DMS 273 (cell line): ENCODE measurements around the gene FOXA3.

ENCODE experiments used
- DNase-seq: peaks from one replicate; lab custom pipeline; 2025; ENCODE audit not compliant: unreplicated experiment; lab: John Stamatoyannopoulos, UW

FOXA3 gene

DNA sequence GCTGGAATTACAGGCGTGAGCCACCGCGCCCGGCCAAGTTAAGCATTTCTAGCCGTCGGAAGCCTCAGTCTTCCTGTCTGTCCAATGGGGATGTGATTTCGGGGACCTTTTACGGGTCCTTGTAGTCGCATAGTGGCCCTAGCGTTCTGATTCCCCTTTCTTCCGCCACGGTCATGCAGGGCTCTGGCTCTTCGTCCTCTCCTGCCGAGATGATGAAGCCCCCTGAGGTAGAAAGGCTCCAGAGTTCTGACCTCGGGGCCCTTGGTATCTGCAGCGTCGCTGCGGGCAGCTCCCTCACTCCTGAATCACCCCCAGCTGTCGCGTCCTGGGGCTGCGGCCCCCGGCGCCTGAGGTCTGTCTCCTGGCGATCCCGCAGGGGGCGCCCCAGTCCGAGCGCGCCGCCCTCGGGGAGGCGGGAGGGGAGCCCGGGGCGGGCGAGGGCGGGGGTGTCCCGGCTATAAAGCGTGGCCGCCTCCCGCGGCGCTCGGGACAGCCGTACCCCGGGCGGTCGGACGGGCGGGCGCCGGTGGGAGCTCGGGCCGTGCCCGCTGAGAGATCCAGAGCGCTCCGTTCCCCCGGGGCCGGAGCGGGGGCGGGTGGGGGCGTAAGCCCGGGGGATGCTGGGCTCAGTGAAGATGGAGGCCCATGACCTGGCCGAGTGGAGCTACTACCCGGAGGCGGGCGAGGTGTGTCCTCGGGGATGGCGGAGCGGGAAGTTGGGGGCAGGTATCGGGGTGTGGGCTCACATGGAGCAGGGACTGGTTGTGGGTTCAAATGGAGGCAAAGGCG is at the start of gene FOXA3:
TSS of gene FOXA3 (plus strand) at position 487 of the 789 bp plus-strand sequence. CDS start at position 618, 131 bp downstream.
- DNase-seq, result peak; percentile 88

DNA sequence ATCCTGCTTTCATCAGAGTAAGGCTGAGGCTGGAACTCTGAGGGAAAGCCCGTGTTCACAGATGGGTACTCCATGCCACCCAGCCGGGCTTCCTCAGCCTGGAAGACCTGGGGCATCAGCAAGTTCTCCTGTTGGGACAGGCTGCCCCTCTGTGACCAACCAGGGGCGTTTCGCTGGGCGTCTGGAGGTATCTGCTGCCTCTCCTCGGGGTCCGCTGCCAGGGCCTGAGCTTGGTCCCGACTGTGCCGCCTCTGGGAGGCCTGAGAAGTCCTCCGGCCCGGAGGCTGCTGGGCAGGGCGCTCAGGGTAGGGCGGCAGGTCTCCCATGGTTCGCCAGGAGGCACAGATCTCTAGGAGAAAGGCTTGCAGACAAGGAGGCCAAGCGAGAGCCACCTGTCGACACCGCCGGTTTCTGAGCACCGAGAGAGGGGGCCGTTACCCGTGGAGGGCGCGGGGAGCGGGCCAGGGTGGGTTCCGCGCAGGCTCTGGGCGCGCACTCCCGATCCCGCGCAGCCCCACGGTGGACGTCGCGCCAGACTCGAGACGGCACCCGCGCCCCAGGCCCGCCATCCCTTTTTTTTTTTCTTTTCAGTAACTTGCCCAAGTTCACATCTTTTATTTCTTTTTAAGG is 49.2 kb upstream of the FOXA3 start, which contains the start of gene RSPH6A:
TSS of gene RSPH6A (minus strand) at position 458 of the 630 bp plus-strand sequence. CDS start at position 326, 132 bp downstream.
- DNase-seq, result peak; percentile 38

DNA sequence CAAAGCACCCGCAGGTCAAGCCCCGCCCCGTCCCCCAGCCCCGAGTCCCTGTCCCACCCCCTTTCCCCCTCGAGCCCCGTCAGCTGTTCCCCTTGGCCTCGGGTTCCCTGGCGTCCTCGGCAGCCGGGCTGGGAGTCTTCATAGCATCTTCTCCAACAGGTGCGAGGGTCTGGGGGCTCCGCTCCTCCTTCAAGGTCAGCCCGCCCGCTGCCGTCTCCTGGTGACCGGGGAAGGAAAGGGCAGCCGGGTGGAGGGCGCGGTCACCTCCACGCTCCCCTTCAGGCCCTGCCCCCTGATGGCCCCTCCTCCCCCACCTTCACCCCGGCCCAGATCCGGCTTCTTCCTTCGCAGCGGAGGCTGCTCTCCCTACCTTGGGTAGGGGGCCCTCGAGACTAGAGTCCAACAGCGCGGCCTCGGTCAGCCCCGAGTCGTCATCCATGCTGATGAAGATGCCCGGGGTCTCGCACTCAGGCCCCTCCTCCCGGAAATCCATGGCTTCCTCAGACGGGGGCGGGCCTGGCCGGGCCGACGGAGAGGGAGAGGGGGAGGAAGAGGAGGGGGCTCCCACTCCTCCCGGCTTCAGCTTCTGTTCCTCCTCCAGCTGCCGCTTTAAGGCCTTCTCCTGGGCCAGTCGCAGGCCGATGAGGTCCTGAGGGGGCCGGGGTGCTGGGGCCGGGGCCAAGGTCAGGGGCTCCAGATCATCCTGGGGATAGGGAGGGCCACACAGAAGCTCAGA is 48.5 kb upstream of the FOXA3 start:
- DNase-seq, result no peak

DNA sequence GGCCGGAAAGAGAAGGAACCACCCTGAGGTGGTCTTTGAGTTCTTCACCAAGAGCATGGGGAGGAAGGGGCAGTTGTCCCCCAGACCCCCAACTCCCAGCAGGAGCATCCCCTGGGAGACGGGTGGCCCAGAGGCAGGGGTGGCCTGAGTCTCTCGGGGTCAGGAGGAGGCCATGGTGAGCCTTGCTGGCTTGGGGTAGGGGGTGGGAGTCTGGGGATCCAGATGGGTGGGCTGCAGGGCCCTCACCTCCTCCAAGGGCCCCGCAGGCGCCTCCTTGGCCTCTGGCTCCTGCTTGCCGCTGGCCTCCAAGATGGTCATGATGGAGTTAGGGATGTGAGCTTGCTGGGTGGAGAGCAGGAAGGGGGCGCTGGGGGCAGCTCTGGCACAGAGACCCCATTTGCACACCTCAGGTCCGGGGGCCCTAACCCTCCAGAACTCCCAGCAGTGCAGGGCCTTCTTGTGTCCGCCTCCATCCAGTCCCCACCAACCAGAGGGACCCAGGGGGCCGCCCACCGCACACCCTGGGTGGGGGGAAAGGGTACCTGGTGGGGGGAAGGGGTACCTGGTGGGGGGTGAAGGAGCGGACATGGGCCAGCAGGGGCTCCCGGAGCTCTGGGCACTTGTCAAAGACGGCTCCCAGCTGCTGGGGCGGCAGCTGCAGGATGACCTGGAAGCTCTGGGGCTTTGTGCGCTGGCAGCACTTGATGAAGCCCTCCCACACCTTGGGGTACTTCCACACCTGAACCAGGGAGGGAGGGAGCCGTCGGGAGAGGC is 47.7 kb upstream of the FOXA3 start:
- DNase-seq, result no peak

DNA sequence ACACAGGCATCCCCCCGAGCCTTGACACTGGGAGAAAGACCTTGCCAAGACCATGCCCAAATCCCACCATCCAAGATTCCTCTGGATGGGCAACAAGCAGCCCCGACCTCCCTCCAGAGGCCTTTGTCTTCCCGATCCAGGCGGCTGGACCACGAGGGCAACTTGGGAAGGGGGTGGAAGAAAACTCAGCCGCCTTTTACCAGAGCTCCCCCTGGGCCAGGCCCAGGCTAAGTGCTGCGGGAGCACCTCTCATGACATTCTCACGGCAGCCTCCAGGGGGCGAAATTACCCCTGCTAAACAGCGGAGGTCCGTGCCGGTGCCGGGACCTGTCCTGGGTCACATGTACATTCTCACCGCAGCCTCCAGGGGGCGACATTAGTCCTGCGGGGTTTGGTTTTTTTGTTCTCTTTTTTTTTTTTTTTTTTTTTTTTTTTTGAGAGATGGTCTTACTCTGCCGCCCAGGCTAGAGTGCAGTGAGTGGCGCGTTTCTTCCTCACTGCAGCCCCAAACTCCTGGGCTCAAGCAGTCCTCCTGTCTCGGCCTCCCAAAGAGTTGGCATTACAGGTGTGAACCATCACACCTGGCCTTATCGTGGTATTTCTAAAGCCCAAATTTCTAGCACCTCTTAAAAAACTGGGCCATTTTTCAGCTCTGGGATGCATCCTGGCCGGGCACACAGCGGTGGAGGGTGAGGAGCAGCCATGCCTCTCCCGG is 47.0 kb upstream of the FOXA3 start:
- peak; percentile 98 for DNase-seq

DNA sequence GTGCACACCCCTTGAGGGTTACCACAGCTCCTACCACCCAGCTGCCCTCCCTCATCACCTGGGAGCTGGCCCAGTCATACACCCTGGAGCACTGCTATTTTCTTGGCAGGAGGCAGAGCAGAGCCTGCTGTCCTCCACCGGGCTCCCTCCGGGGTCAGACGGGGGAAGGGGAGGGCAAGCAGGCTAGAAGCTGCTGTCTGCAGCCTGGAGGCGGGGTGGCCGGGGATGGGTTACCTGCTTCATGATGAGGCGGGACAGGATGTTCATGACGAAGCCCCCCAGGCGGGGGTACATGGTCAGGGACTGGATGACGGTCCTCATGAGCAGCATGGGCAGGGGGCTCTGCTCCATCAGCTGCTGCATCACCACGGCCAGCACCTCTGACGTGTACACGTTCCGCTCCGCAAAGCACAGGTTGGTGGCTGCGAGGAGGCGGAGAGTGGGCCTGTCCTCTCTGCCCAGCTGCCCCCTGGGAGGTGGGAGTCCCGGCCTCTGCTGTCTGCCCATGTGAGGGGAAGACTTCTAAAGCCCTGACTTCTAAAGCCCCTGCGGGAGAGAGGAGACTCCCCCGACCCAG is 46.3 kb upstream of the FOXA3 start:
- DNase-seq, result no peak

DNA sequence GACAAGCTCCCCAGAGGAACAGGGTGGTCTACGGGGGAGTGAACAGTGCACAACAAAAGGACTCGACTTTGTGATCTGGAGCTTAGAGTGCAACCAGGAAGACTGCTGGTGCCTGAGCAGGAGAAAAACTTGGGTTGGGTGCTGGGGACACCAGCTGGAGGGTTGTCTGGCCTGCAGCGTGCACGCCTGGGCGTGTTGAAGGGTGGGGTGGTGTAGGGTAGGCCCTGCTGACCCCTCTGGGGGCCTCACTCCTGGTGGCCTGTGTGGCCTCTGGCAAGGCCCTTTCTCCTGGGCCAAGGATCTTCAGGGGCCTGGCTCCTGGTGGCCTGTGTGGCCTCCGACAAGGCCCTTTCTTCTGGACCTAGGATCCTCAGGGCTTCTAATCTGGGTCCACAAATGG is 44.4 kb upstream of the FOXA3 start:
- no peak for DNase-seq

DNA sequence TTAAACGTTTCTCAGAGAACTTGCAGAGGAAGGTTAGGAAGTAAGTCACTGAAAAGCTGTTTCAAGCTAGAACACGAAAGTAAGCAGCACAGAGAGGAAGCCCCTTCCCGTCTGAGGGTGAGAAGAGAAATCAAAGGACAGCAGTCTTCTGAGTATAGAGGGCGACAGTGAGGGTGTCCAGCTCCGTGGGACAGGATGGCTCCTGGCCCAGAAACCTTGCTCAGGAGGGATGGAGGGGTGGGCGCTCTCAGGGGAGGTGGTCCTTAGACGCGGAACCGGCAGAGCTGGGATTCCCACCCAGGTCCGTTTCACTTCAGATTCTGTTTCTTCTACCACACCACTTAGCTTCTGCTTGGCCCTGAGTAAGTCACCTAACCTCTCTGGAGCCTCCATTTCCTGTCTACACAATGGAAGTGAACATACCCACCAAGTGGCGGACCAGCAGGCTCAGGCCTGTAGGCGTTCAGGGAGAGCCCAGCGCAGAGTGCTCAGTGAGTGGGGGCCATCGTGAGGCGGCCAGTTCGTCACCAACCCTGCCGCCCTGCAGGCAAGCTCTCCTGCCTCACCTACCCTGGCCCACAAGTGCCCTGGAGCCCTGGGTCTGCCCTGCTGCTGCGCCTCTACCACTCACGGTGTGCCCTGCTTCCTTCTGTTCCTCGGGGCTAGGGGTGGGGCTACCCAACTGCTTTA is 43.6 kb upstream of the FOXA3 start:
- no peak for DNase-seq

DNA sequence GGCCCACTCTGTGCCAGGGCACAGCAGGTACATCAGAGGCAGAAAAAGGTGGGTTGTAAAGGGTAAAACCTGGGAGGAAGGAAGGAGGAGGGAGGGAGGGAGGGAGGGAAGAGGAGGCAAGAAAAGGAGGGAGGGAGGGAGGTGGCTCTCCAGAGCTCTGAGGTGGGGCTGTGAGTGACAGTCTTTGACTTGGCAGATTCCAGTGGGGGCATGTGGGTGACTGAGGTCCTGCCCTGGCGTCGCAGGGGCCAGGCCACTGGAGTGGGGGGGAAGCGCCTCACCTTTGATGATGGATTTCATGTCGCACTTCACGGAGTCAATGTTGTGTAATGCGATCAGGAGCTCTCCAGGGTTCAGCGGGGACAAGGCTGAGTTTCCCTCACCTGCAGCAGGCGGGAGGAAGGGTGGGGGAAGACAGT is 43.0 kb upstream of the FOXA3 start:
- DNase-seq, result no peak

DNA sequence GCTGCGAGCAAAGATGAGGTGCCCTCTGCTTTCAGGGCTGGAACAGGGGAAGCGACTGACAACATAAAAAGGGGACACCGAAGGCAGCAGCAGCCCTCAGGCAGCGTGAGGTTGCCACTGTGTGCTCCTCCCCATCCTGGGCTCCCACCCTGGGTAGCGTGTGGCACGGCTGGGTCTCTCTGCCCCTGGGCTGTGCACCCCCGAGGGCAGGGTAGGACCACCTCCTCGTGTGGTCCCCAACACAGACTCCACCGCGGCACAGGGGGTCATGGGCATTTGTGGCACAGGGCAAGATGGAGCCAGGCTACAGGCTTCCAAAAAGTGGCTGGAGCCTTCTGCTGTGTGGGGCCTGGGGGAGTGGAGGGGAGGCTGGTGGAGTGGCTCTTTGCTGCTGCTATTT is 42.6 kb upstream of the FOXA3 start:
- DNase-seq, result no peak

DNA sequence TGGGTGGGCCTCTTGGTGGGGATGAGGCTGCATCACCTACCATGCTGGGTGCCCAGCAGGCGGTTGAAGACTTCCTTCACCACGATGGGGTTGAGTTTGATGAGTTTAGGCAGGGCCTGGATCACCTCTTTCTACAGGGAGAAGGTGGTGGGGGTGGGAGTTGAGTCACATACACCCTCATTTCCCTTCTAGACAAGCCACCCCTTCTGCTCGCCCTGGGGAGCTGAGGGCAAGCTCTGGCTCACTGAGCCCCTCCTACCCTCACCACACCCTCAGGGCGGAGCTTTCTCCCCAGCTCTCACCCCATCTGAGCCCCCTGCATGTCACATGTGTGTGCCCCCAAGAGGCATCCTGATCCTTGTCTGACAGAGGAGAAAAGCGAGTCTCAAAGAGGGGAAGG is 41.4 kb upstream of the FOXA3 start:
- DNase-seq, result no peak

DNA sequence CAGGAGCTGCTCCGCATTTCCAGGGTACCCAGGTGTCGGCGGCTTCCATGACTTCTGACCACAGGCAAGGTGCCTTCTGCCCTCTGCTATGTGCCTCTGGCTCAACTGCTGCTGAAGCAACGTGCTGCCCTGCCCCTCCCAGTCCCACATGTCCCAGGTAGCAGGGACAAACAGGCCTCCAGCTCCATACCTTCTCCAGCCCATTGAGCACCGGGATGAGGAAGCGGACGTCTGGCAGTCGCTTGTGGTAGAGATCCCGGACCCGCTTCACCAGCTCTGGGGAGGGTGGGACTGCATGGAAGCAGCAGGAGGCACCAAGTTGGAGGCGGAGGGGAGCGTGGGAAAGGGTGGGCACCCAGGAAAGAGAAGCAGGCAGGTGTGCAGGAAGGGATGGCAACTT is 40.9 kb upstream of the FOXA3 start:
- no peak for DNase-seq

DNA sequence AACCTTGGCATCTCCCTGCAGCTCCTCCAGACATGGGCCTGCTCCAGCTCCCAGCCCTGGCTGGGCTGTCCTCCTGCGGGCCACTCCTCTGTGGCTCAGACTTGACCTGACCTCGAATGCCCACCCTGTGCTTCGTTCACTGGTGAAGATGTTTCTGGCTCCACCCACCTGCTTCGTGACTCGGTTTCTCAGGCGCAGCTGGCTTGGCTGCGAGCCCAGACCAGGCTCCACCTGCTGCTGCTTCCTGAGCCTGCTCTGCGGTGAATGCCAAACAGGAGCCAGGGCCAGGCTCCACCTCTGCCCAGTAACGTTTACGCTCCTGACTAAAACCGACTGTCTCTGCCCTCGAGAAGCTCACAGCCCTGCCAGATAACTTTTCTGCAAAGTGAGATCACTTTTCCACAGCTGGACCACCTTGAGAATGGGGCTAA is 40.1 kb upstream of the FOXA3 start:
- DNase-seq, result peak; percentile 77

DNA sequence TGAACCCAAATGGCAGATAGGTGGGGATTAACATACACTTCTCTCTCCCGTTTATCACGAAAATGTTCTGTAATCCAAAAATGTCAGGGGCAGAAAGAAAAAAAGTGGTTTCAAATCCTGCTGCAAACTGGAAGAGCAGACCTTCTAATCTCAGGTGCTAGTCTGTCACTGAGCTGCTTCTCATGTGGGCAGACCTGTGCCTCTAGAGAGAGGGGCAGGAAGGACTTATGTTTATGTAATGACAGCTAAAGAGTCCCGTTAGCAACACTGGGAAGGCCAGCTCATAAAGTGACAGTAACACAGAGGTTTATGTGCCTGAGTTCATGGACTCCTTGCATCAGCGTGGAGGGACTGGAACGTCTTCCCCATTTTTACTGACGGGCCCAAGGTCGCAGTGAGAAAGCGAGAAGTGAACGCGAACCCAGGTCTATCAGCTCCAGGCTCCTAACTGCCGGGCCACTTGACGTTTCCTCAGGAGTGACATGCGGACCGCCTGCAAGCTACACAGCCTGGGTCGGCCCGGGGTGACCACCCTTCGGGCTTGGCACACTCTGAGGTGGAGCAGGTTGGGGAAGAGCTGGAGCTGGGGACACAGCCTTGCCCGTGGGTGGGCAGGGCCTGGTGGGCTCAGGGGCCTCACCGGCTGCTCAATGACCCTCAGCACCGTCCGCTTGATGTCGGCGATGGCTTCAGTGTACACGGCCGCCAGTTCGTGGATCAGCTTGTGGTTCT is 39.4 kb upstream of the FOXA3 start:
- no peak for DNase-seq

DNA sequence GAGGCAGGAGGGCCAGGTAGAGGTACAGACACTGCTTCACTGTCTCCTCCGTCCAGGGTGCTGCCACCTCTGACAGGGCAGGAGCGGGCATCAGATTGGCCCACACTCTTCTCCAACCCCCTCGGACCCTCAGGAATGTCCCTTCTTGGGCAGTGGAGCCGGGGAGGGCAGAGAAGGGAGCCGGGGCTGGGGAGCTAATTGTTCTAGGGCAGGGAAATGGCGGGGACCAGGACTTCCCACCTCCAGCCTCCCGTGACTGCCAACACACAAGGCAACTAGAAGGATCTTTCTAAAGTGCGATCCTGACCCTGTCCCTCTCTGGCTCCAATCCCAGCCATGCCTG is 38.9 kb upstream of the FOXA3 start:
- no peak for DNase-seq

DNA sequence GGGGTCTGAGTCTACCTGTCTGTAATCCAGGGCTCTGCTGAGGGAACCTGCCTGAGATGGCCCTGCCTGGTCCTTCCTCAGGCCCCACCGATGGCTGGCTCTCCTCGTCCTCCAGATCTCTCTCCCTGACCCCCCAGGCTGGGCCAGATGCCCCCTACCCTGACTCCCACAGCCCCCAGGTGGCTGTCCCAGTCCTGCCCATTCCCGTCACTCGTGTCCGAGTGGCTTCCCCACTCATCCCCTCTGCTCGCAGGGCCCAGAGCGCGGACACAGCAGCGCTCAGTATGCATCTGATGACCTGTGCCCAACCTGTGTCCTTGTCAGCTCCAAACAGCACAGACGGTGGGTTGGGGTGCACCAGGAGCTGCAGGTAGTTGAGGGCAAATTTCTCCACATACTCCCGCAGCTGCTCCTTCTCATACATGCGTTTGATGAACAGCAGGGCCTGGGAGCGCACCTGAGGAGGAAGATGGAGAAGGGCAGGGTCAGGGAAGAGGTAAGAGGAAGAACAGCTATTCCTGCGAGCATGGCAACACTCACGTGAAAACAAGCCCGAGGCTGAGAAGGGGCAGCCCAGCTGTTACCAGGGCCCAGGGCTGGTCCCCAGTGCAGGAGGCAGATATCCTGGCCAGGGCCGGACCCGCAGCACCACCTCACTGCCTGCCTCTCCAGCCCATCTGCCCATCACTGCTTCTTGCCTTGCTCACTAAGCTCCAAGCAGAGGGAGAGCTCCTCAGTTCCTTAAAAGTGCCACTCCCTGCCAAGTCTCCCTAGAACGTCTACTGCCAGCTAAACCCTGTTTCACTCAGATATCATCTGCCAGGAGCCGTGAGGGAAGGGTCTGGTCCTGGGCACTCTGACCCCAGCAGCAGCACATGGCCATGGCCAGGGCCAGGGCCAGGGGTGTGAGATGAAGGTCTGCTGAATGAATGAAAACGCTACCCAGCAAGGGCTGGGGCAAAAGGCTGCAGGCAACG is 37.9 kb upstream of the FOXA3 start:
- no peak for DNase-seq

DNA sequence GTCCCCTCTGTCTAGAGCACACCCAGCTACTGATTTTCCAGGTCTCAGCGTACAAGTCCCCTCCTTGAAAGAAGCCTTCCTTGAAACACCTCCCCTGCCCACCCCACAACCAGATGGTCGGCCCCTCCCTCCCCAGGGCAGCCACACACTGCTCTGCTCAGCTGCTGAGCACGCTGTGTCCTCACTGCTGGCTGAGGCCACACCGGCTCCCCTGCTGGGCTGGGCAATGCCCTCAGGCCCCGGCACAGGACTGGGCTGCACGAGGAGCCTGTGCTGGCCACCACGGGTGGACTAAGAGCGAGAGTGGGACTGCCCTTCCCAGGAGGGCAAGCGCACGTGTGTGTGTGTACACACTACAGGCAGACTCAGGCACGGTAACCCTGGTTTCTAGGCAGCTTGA is 37.2 kb upstream of the FOXA3 start:
- peak; percentile 55 for DNase-seq
